Small intestine (tissue), 7 donors: ENCODE measurements around the gene IFIT2. TPM values are rescaled to one million over a fixed set of nuclear protein-coding genes. Genes with fewer than 3 reads are reported as not detected.

Experiments
- DNase-seq, 2 donors: peaks; one replicate each; pipeline versions ENCODE4 v3.0.0 to v3.0.0-alpha.2; 2013
- FAIRE-seq: peaks from 2 replicates; lab custom pipeline; 2012; peaks lifted over from hg19 to GRCh38; lab: Jason Lieb, UNC
- H3K27ac ChIP-seq, 3 donors: one replicate each; pipeline ENCODE4 v1.5.1; 2013; ENCODE audit warnings: low read length in 2 of 3, mild to moderate bottlenecking in 2 of 3, control low read depth in 1 of 3, inconsistent platforms in 1 of 3, low read depth in 1 of 3, moderate library complexity in 1 of 3
- H3K27me3 ChIP-seq, 3 donors: one replicate each; pipeline ENCODE4 v1.6.1; 2013; ENCODE audit warnings: low read length in 3 of 3, inconsistent platforms in 1 of 3; ENCODE audit not compliant: control insufficient read depth in 3 of 3, insufficient read depth in 3 of 3
- H3K36me3 ChIP-seq, 3 donors: one replicate each; pipeline ENCODE4 v1.6.1; 2013; ENCODE audit warnings: low read length in 3 of 3, inconsistent platforms in 1 of 3, low read depth in 1 of 3, mild to moderate bottlenecking in 1 of 3, moderate library complexity in 1 of 3; ENCODE audit not compliant: control insufficient read depth in 3 of 3, insufficient read depth in 2 of 3
- H3K4me1 ChIP-seq, 3 donors: one replicate each; pipeline ENCODE4 v1.6.1; 2013; ENCODE audit warnings: low read length in 2 of 3, inconsistent platforms in 1 of 3, low read depth in 1 of 3, mild to moderate bottlenecking in 1 of 3, moderate library complexity in 1 of 3; ENCODE audit not compliant: control insufficient read depth in 3 of 3, insufficient read depth in 2 of 3
- H3K4me3 ChIP-seq, 3 donors: one replicate each; pipeline ENCODE4 v1.5.1; 2013; ENCODE audit warnings: low read length in 3 of 3, control low read depth in 1 of 3, inconsistent platforms in 1 of 3, low read depth in 1 of 3, mild to moderate bottlenecking in 1 of 3, moderate library complexity in 1 of 3
- H3K9me3 ChIP-seq, 2 donors: one replicate each; pipeline ENCODE4 v1.6.1; 2013; ENCODE audit warnings: low read depth in 1 of 2, low read length in 1 of 2; ENCODE audit not compliant: control insufficient read depth in 2 of 2, insufficient read depth in 1 of 2
- WGBS, 3 donors: extraction: QIAGEN DNeasy Blood & Tissue Kit; methylation state at CpG; one replicate each; pipeline ENCODE4 v1.1.7; 2013; 5-methylcytosine and 5-hydroxymethylcytosine counted together
- polyA plus RNA-seq, 4 donors: library from polyadenylated mRNA; stranded (reverse) in 3 of 4; unstranded in 1 of 4; fragments of 200-250 nt in 3 of 4; fragments of 120-200 nt in 1 of 4; gene quantifications; one replicate each; pipeline versions ENCODE4 v1.2.1 to v1.2.3, GENCODE V29; 2013
- donor health status: healthy with polysubstance abuse.
- donor health status: control.
- donor health status: control.
- donor health status: Bipolar disorder and iron deficiency.
- donor health status: healthy.

The IFIT2 gene
- polyA plus RNA-seq, 4 donors = 2.3 to 4.9 (median 4.5) TPM

DNA sequence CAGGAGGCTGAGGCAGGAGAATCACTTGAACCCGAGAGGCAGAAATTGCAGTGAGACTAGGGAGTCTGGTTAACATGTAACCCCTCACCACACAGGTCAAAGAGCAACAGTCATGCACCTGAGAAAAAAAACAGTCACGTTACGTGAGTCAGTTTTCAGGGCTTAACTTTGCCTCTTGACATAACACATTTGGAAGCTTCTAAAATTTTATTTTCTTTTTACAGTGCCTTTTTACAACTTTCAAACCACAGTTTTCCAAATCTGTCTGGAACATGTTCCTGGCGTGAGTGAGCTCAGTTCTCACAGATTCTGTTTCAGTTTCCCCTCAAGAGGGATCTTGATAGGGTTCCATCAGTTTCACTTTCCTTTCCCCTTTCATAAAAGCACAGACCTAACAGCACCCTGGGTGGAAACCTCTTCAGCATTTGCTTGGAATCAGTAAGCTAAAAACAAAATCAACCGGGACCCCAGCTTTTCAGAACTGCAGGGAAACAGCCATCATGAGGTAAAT lies 30.3 kb downstream of the IFIT2 start:
- Histone ChIP-seq H3K36me3 (peaks cover 0 to 2% (median 2%) of the 10 kb centered on the region in 3 donors), H3K27ac (peak overlapping the region; percentile 86 to 93 (median 88)), H3K4me3 (peak overlapping the region in 2 of 3 donors; percentile 57 to 60), H3K9me3 (no peaks in the 10 kb centered on the region), H3K27me3 (no peaks in the 10 kb centered on the region), H3K4me1 (peaks cover 3 to 37% (median 18%) of the 10 kb centered on the region in 3 donors)
- DNase-seq (peak; percentile 90), FAIRE-seq (no peak)
- WGBS, 3 donors = 0 to 2% (median 1%) methylated on average over 5 of the region's 5 CpGs

GRCh38 chr10:89335226-89335625 lies 33.4 kb downstream of the IFIT2 start:
- FAIRE-seq (no peak), DNase-seq (no peak)
- WGBS, 3 donors = 96 to 98% (median 96%) methylated on average over 3 of the region's 3 CpGs
- peaks cover 5 to 44% (median 19%) of the 10 kb centered on the region in 3 donors for H3K4me1 ChIP-seq
- H3K9me3 ChIP-seq = no peaks in the 10 kb centered on the region
- no peak overlapping the region for H3K4me3 ChIP-seq
- no peaks in the 10 kb centered on the region for H3K27me3 ChIP-seq
- H3K36me3 ChIP-seq = peaks cover 5 to 11% (median 9%) of the 10 kb centered on the region in 3 donors
- peak overlapping the region in 1 of 3 donors; percentile 11 for H3K27ac ChIP-seq

DNA sequence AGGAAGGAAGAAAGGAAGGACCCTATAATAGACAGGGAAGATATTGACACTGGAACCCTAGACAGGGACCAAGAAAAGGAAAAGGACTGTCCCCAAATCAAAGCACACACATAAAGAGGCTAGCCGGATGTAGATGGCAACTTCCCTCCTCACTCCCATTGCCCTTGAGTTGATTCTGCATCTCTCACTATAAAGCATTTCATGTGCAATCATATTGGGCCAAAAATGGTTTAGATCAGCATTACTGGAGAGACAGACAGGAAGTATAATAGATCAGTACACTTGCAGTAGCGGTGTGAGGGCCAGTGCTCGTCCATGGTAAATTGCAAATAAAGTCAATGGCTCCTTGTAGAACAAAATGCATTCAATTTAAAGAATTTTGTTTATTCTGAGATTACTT lies 34.4 kb downstream of the IFIT2 start:
- Histone ChIP-seq H3K4me1 (peaks cover 5 to 42% (median 16%) of the 10 kb centered on the region in 3 donors), H3K9me3 (no peaks in the 10 kb centered on the region), H3K36me3 (peaks cover 5 to 11% (median 9%) of the 10 kb centered on the region in 3 donors), H3K4me3 (no peak overlapping the region), H3K27ac (peak overlapping the region in 1 of 3 donors; percentile 11), H3K27me3 (no peaks in the 10 kb centered on the region)
- FAIRE-seq (no peak), DNase-seq (no peak)
- 86 to 95% (median 94%) methylated on average over 3 of the region's 3 CpGs for WGBS, 3 donors

DNA sequence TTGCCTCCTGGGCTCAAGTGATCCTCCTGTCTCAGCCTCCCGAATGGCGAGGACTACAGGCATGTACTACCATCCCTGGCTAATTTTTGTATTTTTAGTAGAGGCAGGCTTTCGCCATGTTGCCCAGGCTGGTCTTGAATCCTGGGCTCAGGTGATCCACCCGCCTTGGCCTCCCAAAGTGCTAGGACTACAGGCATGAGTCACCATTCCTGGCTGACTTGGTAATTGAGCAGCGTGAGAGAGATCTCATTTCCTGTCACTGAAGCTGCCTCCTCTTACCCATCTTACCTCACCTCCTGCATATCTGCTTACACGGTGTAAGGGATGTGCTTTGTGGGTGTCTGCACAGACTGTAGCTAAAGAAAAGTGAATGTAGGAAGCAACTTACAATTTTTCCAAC lies 35.6 kb downstream of the IFIT2 start:
- H3K27ac ChIP-seq = no peak overlapping the region
- peaks cover 9 to 47% (median 16%) of the 10 kb centered on the region in 3 donors for H3K4me1 ChIP-seq
- WGBS, 3 donors = 74 to 79% (median 77%) methylated on average over 6 of the region's 6 CpGs
- H3K4me3 ChIP-seq = no peak overlapping the region
- FAIRE-seq = no peak
- DNase-seq = peak in 1 of 2 donors; percentile 55
- no peaks in the 10 kb centered on the region for H3K27me3 ChIP-seq
- H3K9me3 ChIP-seq = no peaks in the 10 kb centered on the region
- peaks cover 5 to 11% (median 9%) of the 10 kb centered on the region in 3 donors for H3K36me3 ChIP-seq

GRCh38 chr10:89338713-89339112 lies 36.9 kb downstream of the IFIT2 start:
- WGBS, 3 donors = 96 to 97% (median 96%) methylated on average over 3 of the region's 3 CpGs
- H3K27me3 ChIP-seq = no peaks in the 10 kb centered on the region
- H3K27ac ChIP-seq = no peak overlapping the region
- H3K4me3 ChIP-seq = no peak overlapping the region
- FAIRE-seq (no peak), DNase-seq (no peak)
- H3K4me1 ChIP-seq = peaks cover 6 to 43% (median 9%) of the 10 kb centered on the region in 3 donors
- no peaks in the 10 kb centered on the region for H3K9me3 ChIP-seq
- peaks cover 5 to 11% (median 9%) of the 10 kb centered on the region in 3 donors for H3K36me3 ChIP-seq

- peaks cover 5 to 9% (median 9%) of the 10 kb centered on the region in 3 donors for H3K36me3 ChIP-seq
- no peak overlapping the region for H3K4me3 ChIP-seq
- H3K27ac ChIP-seq = peak overlapping the region in 2 of 3 donors; percentile 37 to 68
- no peaks in the 10 kb centered on the region for H3K9me3 ChIP-seq
- peaks cover 5 to 38% (median 9%) of the 10 kb centered on the region in 3 donors for H3K4me1 ChIP-seq
- 80 to 84% (median 81%) methylated on average over 4 of the region's 4 CpGs for WGBS, 3 donors
- DNase-seq = no peak
- FAIRE-seq = no peak
- H3K27me3 ChIP-seq = no peaks in the 10 kb centered on the region
These were observed 38.0 kb downstream of the IFIT2 start for GRCh38 chr10:89339875-89340274.

GRCh38 chr10:89341649-89342048 lies 39.8 kb downstream of the IFIT2 start:
- Histone ChIP-seq H3K4me1 (peaks cover 6 to 46% (median 7%) of the 10 kb centered on the region in 3 donors), H3K27me3 (no peaks in the 10 kb centered on the region), H3K36me3 (peaks cover 3 to 9% (median 9%) of the 10 kb centered on the region in 3 donors), H3K4me3 (no peak overlapping the region), H3K27ac (peak overlapping the region in 1 of 3 donors; percentile 84), H3K9me3 (no peaks in the 10 kb centered on the region)
- FAIRE-seq (no peak), DNase-seq (no peak)
- 88 to 93% (median 88%) methylated on average over 3 of the region's 3 CpGs for WGBS, 3 donors

DNA sequence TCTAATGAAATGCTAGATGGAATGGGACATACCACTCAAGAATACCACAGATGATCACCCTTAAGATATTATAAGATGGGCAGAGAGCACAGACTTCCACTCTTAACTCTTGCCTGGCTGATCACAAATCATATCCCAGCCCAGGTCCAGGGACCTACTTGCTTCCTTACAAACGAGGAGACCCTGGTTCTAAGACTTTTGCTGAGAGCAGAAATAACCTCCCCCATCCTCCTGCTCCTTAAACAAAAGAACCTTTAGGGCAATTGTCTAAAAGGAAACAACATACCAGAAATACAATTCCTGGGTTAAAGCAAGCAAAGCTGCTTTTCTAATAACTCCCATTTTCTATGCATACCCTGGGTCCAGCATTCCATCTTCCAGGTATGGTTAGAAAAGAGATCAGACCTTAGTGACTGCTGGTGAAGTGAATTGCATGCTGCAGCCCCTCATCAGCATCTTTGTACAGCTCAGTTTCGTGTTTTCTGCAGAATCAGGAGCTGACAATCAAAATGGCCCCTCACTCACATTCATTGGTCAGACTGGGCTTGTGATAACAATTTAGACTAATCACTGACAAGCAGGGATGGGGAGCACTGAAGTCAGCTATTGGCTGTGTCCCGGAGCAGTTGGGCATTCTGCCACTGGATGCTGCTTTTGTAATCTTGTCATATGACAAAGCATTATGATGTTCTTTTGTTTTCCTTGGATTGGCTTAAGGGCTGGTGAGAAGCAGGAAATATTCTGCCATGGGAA lies 40.5 kb downstream of the IFIT2 start:
- DNase-seq (no peak), FAIRE-seq (no peak)
- Histone ChIP-seq H3K36me3 (peaks cover 3 to 9% (median 7%) of the 10 kb centered on the region in 3 donors), H3K27ac (peak overlapping the region in 1 of 3 donors; percentile 26), H3K4me1 (peaks cover 5 to 53% (median 7%) of the 10 kb centered on the region in 3 donors), H3K27me3 (no peaks in the 10 kb centered on the region), H3K9me3 (no peaks in the 10 kb centered on the region), H3K4me3 (no peak overlapping the region)
- WGBS, 3 donors = 67 to 82% (median 78%) methylated on average over 3 of the region's 3 CpGs
